HCT116 (cell line): ENCODE data around the gene LRRC42. TPM values are rescaled to one million over a fixed set of nuclear protein-coding genes. Genes with fewer than 3 reads are reported as not detected.

ENCODE experiments used
- ATAC-seq: fragments of 200-7000 bp; cut with Tn5 transposase; 2 replicates; pipeline ENCODE4 v1.9.1; 2020; ENCODE audit warnings: mild to moderate bottlenecking, moderate library complexity
- BruUV-seq: library from RNA; stranded (reverse); fragments of 400-500 nt; replicated peaks from 2 replicates; lab custom pipeline; 2021; lab: Mats Ljungman, UMichigan
- CTCF ChIA-PET: fragments of 300-600 bp; sonication (Branson Sonifier 250); formaldehyde crosslinking; loops from one replicate; lab custom pipeline; 2021; ENCODE audit warnings: antibody characterized with exemption; lab: Charles Lee
- POLR2A ChIA-PET: fragments of 300-600, 350-600 bp; sonication (Branson Sonifier 250); formaldehyde crosslinking; loops from one replicate; lab custom pipeline; 2021; ENCODE audit warnings: antibody characterized with exemption; lab: Charles Lee
- RAD21 ChIA-PET, 2 experiments: fragments of 300-600 bp; sonication (Branson Sonifier 250); formaldehyde crosslinking; loops; one replicate each; lab custom pipeline; 2023; ENCODE audit warnings: low total read pairs in 2 of 2; ENCODE audit not compliant: uncharacterized antibody in 2 of 2, unreplicated experiment in 2 of 2, low non-redundant PET in 1 of 2; lab: Charles Lee
- DNase-seq: peaks from one replicate; pipeline ENCODE4 v3.0.0-alpha.2; 2010; ENCODE audit warnings: low read depth, low spot score
- H2AFZ ChIP-seq: fragments of 200-600 bp; shearing (Covaris generic), sonication (generic); 2 replicates; pipeline ENCODE4 v1.6.1; 2017; ENCODE audit warnings: low read depth, mixed run types, mixed read lengths, antibody characterized with exemption, low read length; ENCODE audit not compliant: poor library complexity, severe bottlenecking
- H3K27ac ChIP-seq: 2 replicates; pipeline ENCODE4 v1.5.1; 2012; ENCODE audit warnings: low read depth, low read length
- H3K27me3 ChIP-seq: fragments of 200-600 bp; sonication (generic); 2 replicates; pipeline ENCODE4 v1.6.1; 2016; ENCODE audit warnings: mixed run types, low read length, mixed read lengths; ENCODE audit not compliant: insufficient read depth
- H3K36me3 ChIP-seq, 2 experiments: fragments of 200-500 bp in 1 of 2; fragments of 200-600 bp in 1 of 2; sonication (Bioruptor generic) in 1 of 2; sonication (generic) in 1 of 2; 2 replicates each; pipeline versions ENCODE4 v1.5.1 to v1.6.1; 2014 to 2016; ENCODE audit warnings: low read length in 2 of 2, inconsistent platforms in 1 of 2, mixed read lengths in 1 of 2, mixed run types in 1 of 2; ENCODE audit not compliant: insufficient read depth in 2 of 2, control insufficient read depth in 1 of 2
- H3K4me1 ChIP-seq, 2 experiments: fragments of 200-600 bp in 1 of 2; sonication (generic) in 1 of 2; 2 replicates each; pipeline versions ENCODE4 v1.5.1 to v1.6.1; 2012 to 2017; ENCODE audit warnings: low read length in 2 of 2, inconsistent platforms in 1 of 2, mild to moderate bottlenecking in 1 of 2, mixed read lengths in 1 of 2, mixed run types in 1 of 2, moderate library complexity in 1 of 2; ENCODE audit not compliant: insufficient read depth in 2 of 2, control insufficient read depth in 1 of 2
- H3K4me2 ChIP-seq: fragments of 200-600 bp; sonication (generic); 2 replicates; pipeline ENCODE4 v1.6.1; 2017; ENCODE audit warnings: mixed run types, low read length, mixed read lengths
- H3K4me3 ChIP-seq, 2 experiments: fragments of 200-600 bp in 1 of 2; sonication (generic) in 1 of 2; replicated peaks in 1 of 2; 2 replicates each; pipeline ENCODE4 v1.5.1; 2011 to 2016; ENCODE audit warnings: low read length in 2 of 2, control low read depth in 1 of 2, low read depth in 1 of 2, mild to moderate bottlenecking in 1 of 2, mixed read lengths in 1 of 2, mixed run types in 1 of 2
- H3K79me2 ChIP-seq: fragments of 200-600 bp; sonication (generic); 2 replicates; pipeline ENCODE4 v1.6.1; 2017; ENCODE audit warnings: mild to moderate bottlenecking, mixed run types, low read length, moderate library complexity, mixed read lengths; ENCODE audit not compliant: insufficient read depth
- H3K9ac ChIP-seq: fragments of 200-600 bp; sonication (generic); 2 replicates; pipeline ENCODE4 v1.6.1; 2016; ENCODE audit warnings: low read length, mixed read lengths
- H3K9me2 ChIP-seq: fragments of 200-600 bp; sonication (generic), shearing (Covaris generic); 2 replicates; pipeline ENCODE4 v1.6.1; 2017; ENCODE audit warnings: mixed run types, mild to moderate bottlenecking, moderate library complexity; ENCODE audit not compliant: insufficient read depth
- H3K9me3 ChIP-seq, 2 experiments: fragments of 200-500 bp in 1 of 2; fragments of 200-600 bp in 1 of 2; sonication (Bioruptor generic) in 1 of 2; sonication (generic) in 1 of 2; 2 replicates each; pipeline ENCODE4 v1.6.1; 2014 to 2017; ENCODE audit warnings: low read length in 2 of 2, mixed read lengths in 2 of 2, inconsistent platforms in 1 of 2, low read depth in 1 of 2, mild to moderate bottlenecking in 1 of 2, mixed run types in 1 of 2, moderate library complexity in 1 of 2; ENCODE audit not compliant: control insufficient read depth in 1 of 2, insufficient read depth in 1 of 2
- H4K20me1 ChIP-seq: fragments of 200-600 bp; sonication (generic), shearing (Covaris generic); 2 replicates; pipeline ENCODE4 v1.6.1; 2017; ENCODE audit warnings: mixed run types, mild to moderate bottlenecking, moderate library complexity; ENCODE audit not compliant: insufficient read depth
- CBX3 ChIP-seq: IDR thresholded peaks from 2 replicates; pipeline ENCODE4 v1.6.1; 2012; ENCODE audit warnings: low read depth
- FOSL1 ChIP-seq: IDR thresholded peaks from 2 replicates; pipeline ENCODE4 v1.6.1; 2012; ENCODE audit warnings: low read depth
- MAX ChIP-seq: IDR thresholded peaks from 2 replicates; pipeline ENCODE4 v1.6.1; 2012
- POLR2A ChIP-seq: IDR thresholded peaks from 2 replicates; pipeline ENCODE4 v1.7.0; 2011; ENCODE audit warnings: borderline replicate concordance; ENCODE audit not compliant: insufficient read depth, insufficient read length; ENCODE audit errors: extremely low read depth
- RAD21 ChIP-seq: IDR thresholded peaks from 2 replicates; pipeline ENCODE4 v1.6.1; 2012; ENCODE audit warnings: low read depth, mild to moderate bottlenecking
- SP1 ChIP-seq: IDR thresholded peaks from 2 replicates; pipeline ENCODE4 v1.6.1; 2012; ENCODE audit warnings: low read depth
- SRF ChIP-seq: IDR thresholded peaks from 2 replicates; pipeline ENCODE4 v1.6.1; 2012; ENCODE audit warnings: low read depth
- TCF7L2 ChIP-seq: IDR thresholded peaks from 2 replicates; pipeline ENCODE4 v1.7.0; 2011; ENCODE audit warnings: borderline replicate concordance, inconsistent platforms; ENCODE audit not compliant: insufficient read depth, insufficient read length; ENCODE audit errors: extremely low read depth
- intact Hi-C: fragments of 100-400 bp; cut with micrococcal nuclease; formaldehyde crosslinking; loops from 2 replicates; pipeline ENCODE4 v1.10.0; 2022
- total RNA-seq: library from RNA; stranded (reverse); gene quantifications from one replicate; pipeline ENCODE4 v1.2.1, GENCODE V29; 2021; ENCODE audit not compliant: unreplicated experiment
- TF ChIP-seq, protein P1 (sequence below): IDR thresholded peaks from 2 replicates; pipeline ENCODE4 v1.6.1; 2012

Gene LRRC42
- total RNA-seq, 1 experiment from 2014 or later = 62.5 TPM

GRCh38 chr1:53954128-53954527, 8.0 kb downstream of the LRRC42 start:
- no TSS peak for BruUV-seq
- TF ChIP-seq FOSL1 (no peak), RAD21 (no peak)
- TF ChIP-seq, all 23 proteins: peak for 0
- Histone ChIP-seq H3K36me3 (peaks cover 24 to 32% of the 10 kb centered on the region in 2 experiments; a peak in 3 of 4 replicates), H3K9me3 (no peaks in the 10 kb centered on the region), H3K9me2 (no peaks in the 10 kb centered on the region), H3K9ac (no peak overlapping the region), H3K4me2 (no peak overlapping the region), H2AFZ (no peak overlapping the region), H3K27ac (no peak overlapping the region), H3K27me3 (no peaks in the 10 kb centered on the region), H4K20me1 (no peaks in the 10 kb centered on the region), H3K79me2 (peaks cover 79% of the 10 kb centered on the region), H3K4me1 (peaks cover 26 to 33% of the 10 kb centered on the region in 2 experiments), H3K4me3 (no peak overlapping the region)
- ChIA-PET POLR2A (interaction anchor here (0.9 kb wide), 1 partner anchor 9 kb away, joined by 3 read pairs; the partner anchor contains the start of gene IFT25), CTCF (interaction anchor here (1.1 to 1.6 kb wide), 2 partner anchors 75 to 93 kb away, joined by 3 to 5 read pairs; no protein-coding TSS in a partner anchor), RAD21 (no interaction called here)
- ATAC-seq = no peak
- DNase-seq = no peak
- intact Hi-C loops = loop anchor here (10.0 kb wide), 1 partner anchor 469 kb away; no protein-coding TSS in a partner anchor

GRCh38 chr1:53956308-53957168, 10.4 kb downstream of the LRRC42 start:
- ChIA-PET POLR2A (interaction anchor here (1.5 kb wide), 1 partner anchor 11 kb away, joined by 9 read pairs; the partner anchor contains the start of genes IFT25 and LRRC42), RAD21 (interaction anchor here in 1 of 2 experiments (0.7 kb wide), 1 partner anchor 96 kb away, joined by 3 read pairs; no protein-coding TSS in a partner anchor), CTCF (interaction anchor here (1.5 to 1.9 kb wide), 3 partner anchors 11 to 96 kb away, joined by 5 to 7 read pairs (median 6); partner anchors contain the start of gene IFT25)
- no peaks in the 10 kb centered on the region for H3K9me2 ChIP-seq
- peak overlapping the region in 1 of 2 experiments; percentile 39; a peak in 2 of 4 replicates for H3K4me3 ChIP-seq
- H3K27ac ChIP-seq = peak overlapping the region; percentile 75
- no TSS peak for BruUV-seq
- H3K36me3 ChIP-seq = peaks cover 28 to 50% of the 10 kb centered on the region in 2 experiments
- TF ChIP-seq CBX3 (no peak), TCF7L2 (no peak), POLR2A (no peak), MAX (no peak), RAD21 (no peak), SRF (no peak), FOSL1 (no peak), SP1 (no peak)
- TF ChIP-seq, protein P1, sequence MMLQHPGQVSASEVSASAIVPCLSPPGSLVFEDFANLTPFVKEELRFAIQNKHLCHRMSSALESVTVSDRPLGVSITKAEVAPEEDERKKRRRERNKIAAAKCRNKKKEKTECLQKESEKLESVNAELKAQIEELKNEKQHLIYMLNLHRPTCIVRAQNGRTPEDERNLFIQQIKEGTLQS = no peak
- peak overlapping the region; percentile 45 for H3K9ac ChIP-seq
- intact Hi-C loops = loop anchor here (5.0 to 10.0 kb wide), 2 partner anchors 96 to 472 kb away; partner anchors contain the start of genes TCEANC2 and TMEM59
- no peaks in the 10 kb centered on the region for H3K27me3 ChIP-seq
- ATAC-seq = peak; percentile 50
- H4K20me1 ChIP-seq = no peaks in the 10 kb centered on the region
- DNase-seq = no peak
- peaks cover 26 to 37% of the 10 kb centered on the region in 2 experiments for H3K4me1 ChIP-seq
- H3K4me2 ChIP-seq = peak overlapping the region; percentile 79
- H3K79me2 ChIP-seq = peaks cover 62% of the 10 kb centered on the region
- no peak overlapping the region for H2AFZ ChIP-seq
- H3K9me3 ChIP-seq = no peaks in the 10 kb centered on the region
